Suprapubic skin (tissue), 4 donors: ENCODE measurements around the gene COL4A5. TPM values are rescaled to one million over a fixed set of nuclear protein-coding genes. Genes with fewer than 3 reads are reported as not detected.

Experiments used
- DNase-seq, 2 donors: peaks; one replicate each; pipeline ENCODE4 v3.0.0-alpha.2; 2019; ENCODE audit warnings: low spot score in 2 of 2
- H3K27ac ChIP-seq: fragments of 200-600 bp; sonication (generic); one replicate; pipeline ENCODE4 v1.5.1; 2019
- H3K27me3 ChIP-seq: fragments of 200-600 bp; sonication (generic); one replicate; pipeline ENCODE4 v1.5.1; 2019
- H3K36me3 ChIP-seq: fragments of 200-600 bp; sonication (generic); one replicate; pipeline ENCODE4 v1.5.1; 2019
- H3K4me1 ChIP-seq: fragments of 200-600 bp; sonication (generic); one replicate; pipeline ENCODE4 v1.5.1; 2019
- H3K4me3 ChIP-seq: fragments of 200-600 bp; sonication (generic); one replicate; pipeline ENCODE4 v1.5.1; 2019; ENCODE audit warnings: mild to moderate bottlenecking
- H3K9me3 ChIP-seq: fragments of 200-600 bp; sonication (generic); one replicate; pipeline ENCODE4 v1.5.1; 2019
- EP300 ChIP-seq: sonication (generic); formaldehyde crosslinking; IDR thresholded peaks from one replicate; pipeline ENCODE4 v1.6.1; 2017; ENCODE audit warnings: antibody characterized with exemption
- POLR2A ChIP-seq, 2 donors: fragments of 450-650 bp; IDR thresholded peaks; one replicate each; pipeline ENCODE4 v1.6.1; 2017; ENCODE audit warnings: antibody characterized with exemption in 2 of 2, mild to moderate bottlenecking in 2 of 2, moderate library complexity in 2 of 2
- POLR2AphosphoS5 ChIP-seq, 3 donors: sonication (generic); formaldehyde crosslinking; IDR thresholded peaks; one replicate each; pipeline ENCODE4 v1.6.1; 2017; ENCODE audit warnings: antibody characterized with exemption in 3 of 3
- WGBS: methylation state at CpG from one replicate; pipeline ENCODE4 v1.1.5; 2018; 5-methylcytosine and 5-hydroxymethylcytosine counted together
- total RNA-seq, 4 donors: library from RNA; depleted of rRNA; stranded (reverse); fragments of >200 nt; gene quantifications; one replicate each; pipeline ENCODE4 v1.1.0, GENCODE V29; 2016
- TF ChIP-seq, protein P1 (sequence below), 2 donors: fragments of 200-600 bp in 1 of 2; fragments of 450-650 bp in 1 of 2; sonication (generic) in 1 of 2; IDR thresholded peaks; one replicate each; pipeline ENCODE4 v1.5.1; 2016 to 2019; ENCODE audit warnings: antibody characterized with exemption in 2 of 2, mild to moderate bottlenecking in 1 of 2, moderate library complexity in 1 of 2

COL4A5 gene
- total RNA-seq, 4 donors from 2014 or later: 52.3 to 151 (median 60.2) TPM

DNA sequence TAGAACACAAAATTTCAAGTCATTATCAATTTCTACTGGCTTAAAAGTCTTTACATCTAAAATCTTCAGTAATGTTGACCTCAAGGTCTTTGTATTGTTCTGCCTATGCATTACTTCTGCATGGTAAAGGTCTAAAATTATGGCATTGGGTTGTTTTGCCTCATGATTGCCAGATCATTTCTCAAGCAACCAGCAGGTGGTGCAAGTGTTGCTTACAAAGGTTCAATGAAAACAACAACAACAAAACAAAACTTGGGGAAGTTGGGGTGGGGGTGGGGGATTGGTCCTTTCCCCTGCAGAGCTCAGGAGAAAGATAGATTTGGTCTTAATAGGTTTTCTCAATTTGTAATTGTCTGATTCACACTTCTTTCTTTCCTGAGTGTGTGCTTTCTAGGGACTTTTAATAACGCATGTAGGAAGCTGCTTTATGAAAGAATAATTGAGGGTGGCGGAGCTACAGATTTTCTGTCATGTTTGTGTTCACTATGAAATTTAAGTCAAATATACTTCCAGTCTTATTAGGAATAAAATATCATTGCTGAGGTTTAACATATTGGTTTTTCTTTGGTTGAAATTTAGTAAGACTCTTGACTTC lies 145.1 kb downstream of the COL4A5 start:
- Histone ChIP-seq H3K36me3 (no peaks in the 10 kb centered on the region), H3K4me3 (no peak overlapping the region), H3K4me1 (no peaks in the 10 kb centered on the region), H3K27me3 (no peaks in the 10 kb centered on the region), H3K27ac (no peak overlapping the region), H3K9me3 (no peaks in the 10 kb centered on the region)
- 83% methylated on average over 2 of the region's 2 CpGs for WGBS
- no peak for TF ChIP-seq POLR2AphosphoS5 (IDR thresholded peaks at IDR 0.05)
- DNase-seq: no peak

DNA sequence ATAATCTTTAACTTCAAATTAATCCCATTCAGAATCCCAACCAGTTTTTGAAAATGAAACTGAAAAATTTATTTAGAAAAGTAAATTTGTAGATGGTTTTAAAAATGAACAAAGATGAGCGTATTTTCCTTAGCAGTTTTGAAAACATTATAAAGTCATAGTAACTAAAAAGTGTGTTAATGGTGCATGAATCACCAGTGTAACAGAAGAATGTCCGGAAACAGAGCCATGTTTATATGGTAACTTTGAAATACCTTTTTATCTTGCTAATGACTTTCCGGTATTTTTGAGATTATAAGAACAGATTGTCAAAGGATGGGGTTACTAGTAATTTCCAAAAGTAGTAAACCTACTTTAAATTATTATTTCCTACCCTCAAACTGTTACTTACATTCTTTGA lies 150.9 kb downstream of the COL4A5 start:
- no peak overlapping the region for H3K27ac ChIP-seq
- no peaks in the 10 kb centered on the region for H3K27me3 ChIP-seq
- no peaks in the 10 kb centered on the region for H3K9me3 ChIP-seq
- H3K4me1 ChIP-seq: no peaks in the 10 kb centered on the region
- H3K4me3 ChIP-seq: no peak overlapping the region
- TF ChIP-seq, protein P1, sequence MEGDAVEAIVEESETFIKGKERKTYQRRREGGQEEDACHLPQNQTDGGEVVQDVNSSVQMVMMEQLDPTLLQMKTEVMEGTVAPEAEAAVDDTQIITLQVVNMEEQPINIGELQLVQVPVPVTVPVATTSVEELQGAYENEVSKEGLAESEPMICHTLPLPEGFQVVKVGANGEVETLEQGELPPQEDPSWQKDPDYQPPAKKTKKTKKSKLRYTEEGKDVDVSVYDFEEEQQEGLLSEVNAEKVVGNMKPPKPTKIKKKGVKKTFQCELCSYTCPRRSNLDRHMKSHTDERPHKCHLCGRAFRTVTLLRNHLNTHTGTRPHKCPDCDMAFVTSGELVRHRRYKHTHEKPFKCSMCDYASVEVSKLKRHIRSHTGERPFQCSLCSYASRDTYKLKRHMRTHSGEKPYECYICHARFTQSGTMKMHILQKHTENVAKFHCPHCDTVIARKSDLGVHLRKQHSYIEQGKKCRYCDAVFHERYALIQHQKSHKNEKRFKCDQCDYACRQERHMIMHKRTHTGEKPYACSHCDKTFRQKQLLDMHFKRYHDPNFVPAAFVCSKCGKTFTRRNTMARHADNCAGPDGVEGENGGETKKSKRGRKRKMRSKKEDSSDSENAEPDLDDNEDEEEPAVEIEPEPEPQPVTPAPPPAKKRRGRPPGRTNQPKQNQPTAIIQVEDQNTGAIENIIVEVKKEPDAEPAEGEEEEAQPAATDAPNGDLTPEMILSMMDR (IDR thresholded peaks at IDR 0.05): no peak
- no peak for TF ChIP-seq EP300
- TF ChIP-seq POLR2AphosphoS5 (IDR thresholded peaks at IDR 0.05): no peak
- TF ChIP-seq POLR2A (IDR thresholded peaks at IDR 0.05): no peak
- H3K36me3 ChIP-seq: no peaks in the 10 kb centered on the region
- WGBS: 78% methylated on average over 3 of the region's 3 CpGs
- DNase-seq: no peak

DNA sequence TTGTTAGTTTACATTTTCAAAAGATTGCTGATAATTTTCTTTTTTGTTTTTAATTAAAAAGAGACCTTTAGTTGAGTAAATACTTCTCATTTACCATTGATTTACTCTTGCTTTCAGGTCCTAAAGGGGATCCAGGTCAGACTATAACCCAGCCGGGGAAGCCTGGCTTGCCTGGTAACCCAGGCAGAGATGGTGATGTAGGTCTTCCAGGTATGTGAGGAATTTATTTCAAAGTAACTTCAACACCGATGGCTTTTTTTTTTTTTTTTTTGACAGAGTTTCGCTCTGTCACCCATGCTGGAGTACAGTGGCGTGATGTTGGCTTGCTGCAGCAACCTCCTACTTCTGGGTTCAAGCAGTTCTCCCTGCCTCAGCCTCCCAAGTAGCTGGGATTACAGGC lies 161.6 kb downstream of the COL4A5 start:
- TF ChIP-seq POLR2AphosphoS5 (IDR thresholded peaks at IDR 0.05) (no peak), POLR2A (IDR thresholded peaks at IDR 0.05) (no peak), EP300 (no peak)
- TF ChIP-seq, protein P1 (IDR thresholded peaks at IDR 0.05): no peak
- Histone ChIP-seq H3K4me3 (no peak overlapping the region), H3K9me3 (no peaks in the 10 kb centered on the region), H3K4me1 (no peaks in the 10 kb centered on the region), H3K36me3 (no peaks in the 10 kb centered on the region), H3K27me3 (no peaks in the 10 kb centered on the region), H3K27ac (no peak overlapping the region)
- WGBS: 81% methylated on average over 4 of the region's 4 CpGs
- DNase-seq: no peak

DNA sequence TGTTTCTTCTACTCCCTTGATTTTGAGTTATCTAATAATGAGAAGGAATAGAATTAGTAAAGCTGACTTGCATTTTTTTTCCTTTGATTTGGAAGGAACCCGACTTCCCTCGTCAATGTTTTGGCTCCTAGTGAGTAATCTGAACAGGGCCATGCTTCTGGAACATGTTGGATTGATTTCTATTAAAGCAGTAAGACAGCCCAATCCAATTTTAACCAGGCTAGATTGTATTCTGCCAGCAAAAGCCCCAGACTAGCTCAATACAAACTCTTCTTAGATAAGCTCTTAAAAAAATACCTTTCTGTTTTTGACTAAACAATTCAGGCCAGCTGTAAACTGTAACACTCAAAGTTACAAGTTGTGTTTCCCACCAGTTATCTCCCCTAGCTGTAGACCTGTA lies 170.5 kb downstream of the COL4A5 start:
- DNase-seq: no peak
- 55% methylated on average over 2 of the region's 2 CpGs for WGBS
- Histone ChIP-seq H3K36me3 (no peaks in the 10 kb centered on the region), H3K27ac (no peak overlapping the region), H3K4me1 (no peaks in the 10 kb centered on the region), H3K27me3 (no peaks in the 10 kb centered on the region), H3K9me3 (no peaks in the 10 kb centered on the region), H3K4me3 (no peak overlapping the region)
- TF ChIP-seq POLR2AphosphoS5 (IDR thresholded peaks at IDR 0.05): no peak
- TF ChIP-seq, protein P1 (IDR thresholded peaks at IDR 0.05): no peak
- TF ChIP-seq EP300: no peak
- TF ChIP-seq POLR2A (IDR thresholded peaks at IDR 0.05): no peak

DNA sequence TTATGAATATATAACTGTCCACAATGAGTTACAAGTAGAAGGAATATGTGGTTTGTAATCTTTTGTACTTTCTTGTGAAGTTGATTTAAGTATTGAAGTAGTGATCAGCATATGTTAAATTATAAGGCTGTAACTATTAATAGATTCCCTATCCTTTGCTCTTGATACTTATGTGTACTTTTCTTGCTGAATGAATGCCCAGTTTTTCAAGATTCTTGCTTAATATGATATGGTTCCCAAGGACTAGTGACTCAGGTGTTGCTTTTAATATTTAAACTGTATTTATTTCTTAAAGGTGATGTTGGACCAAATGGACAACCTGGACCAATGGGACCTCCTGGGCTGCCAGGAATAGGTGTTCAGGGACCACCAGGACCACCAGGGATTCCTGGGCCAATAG lies 175.0 kb downstream of the COL4A5 start:
- Histone ChIP-seq H3K4me3 (no peak overlapping the region), H3K9me3 (no peaks in the 10 kb centered on the region), H3K4me1 (no peaks in the 10 kb centered on the region), H3K36me3 (no peaks in the 10 kb centered on the region), H3K27me3 (no peaks in the 10 kb centered on the region), H3K27ac (no peak overlapping the region)
- TF ChIP-seq, protein P1 (IDR thresholded peaks at IDR 0.05): no peak
- no peak for TF ChIP-seq EP300
- no peak for TF ChIP-seq POLR2AphosphoS5 (IDR thresholded peaks at IDR 0.05)
- TF ChIP-seq POLR2A (IDR thresholded peaks at IDR 0.05): no peak
- no peak for DNase-seq

DNA sequence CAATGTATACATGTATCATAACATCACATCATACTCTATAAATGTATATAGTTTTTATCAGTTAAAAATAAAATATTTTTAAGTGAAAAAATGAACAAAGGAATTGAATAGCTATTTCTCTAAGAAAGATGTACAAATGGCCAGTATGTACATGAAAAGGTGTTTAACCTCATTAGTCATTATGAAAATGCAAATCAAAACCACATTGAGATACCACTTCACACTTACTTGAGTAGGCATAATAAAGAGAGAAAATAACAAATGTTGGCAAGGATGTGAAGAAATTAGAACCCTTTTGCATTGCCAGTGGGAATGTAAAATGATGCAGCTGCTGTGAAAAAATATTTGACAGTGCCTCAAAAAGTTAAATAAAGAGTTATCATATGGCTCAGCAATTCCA lies 201.2 kb downstream of the COL4A5 start:
- no peak overlapping the region for H3K27ac ChIP-seq
- TF ChIP-seq POLR2AphosphoS5 (IDR thresholded peaks at IDR 0.05) (no peak), POLR2A (IDR thresholded peaks at IDR 0.05) (no peak), EP300 (no peak)
- TF ChIP-seq, protein P1 (IDR thresholded peaks at IDR 0.05): no peak
- DNase-seq: no peak

More for the DNA sequence above, 201.2 kb downstream of the COL4A5 start:
- no peaks in the 10 kb centered on the region for H3K9me3 ChIP-seq
- H3K27me3 ChIP-seq: no peaks in the 10 kb centered on the region
- H3K4me1 ChIP-seq: no peaks in the 10 kb centered on the region
- H3K4me3 ChIP-seq: no peak overlapping the region
- no peaks in the 10 kb centered on the region for H3K36me3 ChIP-seq
